ENCODE measurements around the gene SNRNP70.
A peak's percentile ranks its signal among the peaks of the same experiment; 100 is the strongest.
"Not testable (repeated sequence)": the region's sequence is repeated elsewhere in the genome, so short reads cannot be mapped to it uniquely, and the experiment has no call there.

SNRNP70 gene, protein sequence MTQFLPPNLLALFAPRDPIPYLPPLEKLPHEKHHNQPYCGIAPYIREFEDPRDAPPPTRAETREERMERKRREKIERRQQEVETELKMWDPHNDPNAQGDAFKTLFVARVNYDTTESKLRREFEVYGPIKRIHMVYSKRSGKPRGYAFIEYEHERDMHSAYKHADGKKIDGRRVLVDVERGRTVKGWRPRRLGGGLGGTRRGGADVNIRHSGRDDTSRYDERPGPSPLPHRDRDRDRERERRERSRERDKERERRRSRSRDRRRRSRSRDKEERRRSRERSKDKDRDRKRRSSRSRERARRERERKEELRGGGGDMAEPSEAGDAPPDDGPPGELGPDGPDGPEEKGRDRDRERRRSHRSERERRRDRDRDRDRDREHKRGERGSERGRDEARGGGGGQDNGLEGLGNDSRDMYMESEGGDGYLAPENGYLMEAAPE

DNA sequence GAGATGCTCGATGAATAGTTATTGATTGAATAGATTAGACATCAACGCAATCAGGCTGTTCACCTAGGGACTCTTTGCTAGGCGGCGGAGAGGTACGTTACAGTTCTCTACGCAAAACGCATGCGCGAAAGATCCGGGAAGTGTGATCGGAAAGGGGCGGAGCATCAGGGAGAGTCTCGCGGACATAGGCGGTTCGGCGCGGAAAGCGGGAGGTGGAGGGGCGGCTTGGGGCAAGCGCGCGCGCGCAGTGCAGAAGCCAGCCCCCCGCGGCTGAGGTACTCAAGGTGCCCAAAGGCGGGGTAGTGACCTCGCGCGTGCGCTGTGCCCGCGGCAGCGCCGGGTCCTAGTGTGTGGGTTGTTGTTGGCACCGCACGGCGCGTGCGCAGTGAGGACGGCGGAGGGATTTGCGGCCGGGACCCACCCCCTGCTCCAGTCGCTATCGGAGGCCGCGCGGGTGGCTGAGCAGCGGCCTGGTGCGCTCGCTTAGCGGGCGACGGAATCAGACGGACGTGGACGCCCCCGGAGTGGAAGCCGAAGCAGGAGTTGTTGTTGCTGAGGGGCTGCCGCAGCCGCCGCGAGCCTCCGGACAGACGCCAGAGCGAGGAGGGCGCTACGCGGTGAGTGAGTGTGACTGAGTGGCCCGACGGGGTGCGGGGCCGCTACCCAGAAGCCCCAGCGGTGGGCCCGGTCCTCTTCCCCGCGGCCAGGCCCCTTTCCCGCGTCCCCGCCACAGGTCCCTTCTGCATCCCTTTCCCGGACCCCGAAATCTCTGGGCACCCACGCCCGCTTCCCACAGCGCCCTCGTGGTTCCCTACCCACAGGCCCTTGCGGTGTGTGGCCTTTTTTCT lies at the start of gene SNRNP70:
Gene SNRNP70, plus strand, starts transcription at position 432 of the 848 bp plus-strand sequence. CDS start 964 bp downstream, outside the sequence.
- peak within 1 kb of the TSS; percentile 84 for H3K27ac ChIP-seq
- ChIA-PET POLR2A (ENCODE audit: low non-redundant PET) (no interaction called here), CTCF (no interaction called here)
- peak; percentile 100 for DNase-seq (ENCODE audit: low spot score)
- TF ChIP-seq, protein P1, sequence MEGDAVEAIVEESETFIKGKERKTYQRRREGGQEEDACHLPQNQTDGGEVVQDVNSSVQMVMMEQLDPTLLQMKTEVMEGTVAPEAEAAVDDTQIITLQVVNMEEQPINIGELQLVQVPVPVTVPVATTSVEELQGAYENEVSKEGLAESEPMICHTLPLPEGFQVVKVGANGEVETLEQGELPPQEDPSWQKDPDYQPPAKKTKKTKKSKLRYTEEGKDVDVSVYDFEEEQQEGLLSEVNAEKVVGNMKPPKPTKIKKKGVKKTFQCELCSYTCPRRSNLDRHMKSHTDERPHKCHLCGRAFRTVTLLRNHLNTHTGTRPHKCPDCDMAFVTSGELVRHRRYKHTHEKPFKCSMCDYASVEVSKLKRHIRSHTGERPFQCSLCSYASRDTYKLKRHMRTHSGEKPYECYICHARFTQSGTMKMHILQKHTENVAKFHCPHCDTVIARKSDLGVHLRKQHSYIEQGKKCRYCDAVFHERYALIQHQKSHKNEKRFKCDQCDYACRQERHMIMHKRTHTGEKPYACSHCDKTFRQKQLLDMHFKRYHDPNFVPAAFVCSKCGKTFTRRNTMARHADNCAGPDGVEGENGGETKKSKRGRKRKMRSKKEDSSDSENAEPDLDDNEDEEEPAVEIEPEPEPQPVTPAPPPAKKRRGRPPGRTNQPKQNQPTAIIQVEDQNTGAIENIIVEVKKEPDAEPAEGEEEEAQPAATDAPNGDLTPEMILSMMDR (conservative IDR thresholded peaks at IDR 0.05; ENCODE audit: low read depth): no peak

DNA sequence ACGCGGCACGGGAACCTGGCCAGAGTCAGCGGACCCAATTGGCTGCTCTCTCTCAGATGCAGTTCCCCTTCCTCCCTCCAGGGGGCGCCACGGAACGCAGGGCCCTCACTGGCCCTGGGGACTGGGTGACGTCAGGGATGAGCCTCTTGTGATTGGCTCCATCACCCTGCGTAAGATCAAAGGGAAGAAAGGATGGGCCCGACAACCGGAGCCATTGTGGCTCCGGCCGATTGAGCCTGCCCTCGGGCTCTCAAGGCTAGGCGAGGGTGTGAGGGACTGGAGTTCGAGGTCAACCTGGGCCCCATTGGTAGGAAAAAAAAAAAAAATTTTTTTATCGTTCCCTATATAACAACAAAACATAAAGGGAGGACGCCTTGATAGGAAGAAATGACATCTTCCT lies 48.4 kb upstream of the SNRNP70 start, which contains the start of gene CGB1:
Gene CGB1, minus strand, starts transcription at position 81 of the 400 bp plus-strand sequence. CDS start 184 bp downstream, outside the sequence.
- DNase-seq (ENCODE audit: low spot score); H3K27ac ChIP-seq; CTCF ChIA-PET; POLR2A ChIA-PET (ENCODE audit: low non-redundant PET): not testable (repeated sequence)
- TF ChIP-seq, protein P1 (conservative IDR thresholded peaks at IDR 0.05; ENCODE audit: low read depth): peak; percentile 52

DNA sequence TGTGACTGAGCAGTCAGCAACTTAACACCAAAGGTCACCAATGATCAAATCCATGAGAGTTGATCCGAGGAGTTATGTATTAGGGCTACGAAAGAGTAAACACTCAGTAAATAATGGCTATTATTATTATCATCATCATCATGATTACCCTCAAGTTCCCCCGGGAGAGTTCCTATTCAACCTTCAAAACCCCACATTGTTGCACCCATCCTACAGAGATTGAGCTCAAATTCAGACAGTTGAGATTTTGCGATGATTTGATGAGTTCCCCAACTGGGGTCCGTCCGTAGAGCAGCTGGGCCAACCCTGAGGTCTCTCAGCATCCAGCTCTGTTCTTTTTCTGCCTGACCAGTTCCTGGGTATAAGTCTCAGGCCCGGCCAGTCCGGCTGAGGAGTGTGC lies 47.1 kb upstream of the SNRNP70 start:
- CTCF ChIA-PET; DNase-seq (ENCODE audit: low spot score); POLR2A ChIA-PET (ENCODE audit: low non-redundant PET): not testable (repeated sequence)
- peak overlapping the region; percentile 37; the same call in 1 of the 2 replicates for H3K27ac ChIP-seq

DNA sequence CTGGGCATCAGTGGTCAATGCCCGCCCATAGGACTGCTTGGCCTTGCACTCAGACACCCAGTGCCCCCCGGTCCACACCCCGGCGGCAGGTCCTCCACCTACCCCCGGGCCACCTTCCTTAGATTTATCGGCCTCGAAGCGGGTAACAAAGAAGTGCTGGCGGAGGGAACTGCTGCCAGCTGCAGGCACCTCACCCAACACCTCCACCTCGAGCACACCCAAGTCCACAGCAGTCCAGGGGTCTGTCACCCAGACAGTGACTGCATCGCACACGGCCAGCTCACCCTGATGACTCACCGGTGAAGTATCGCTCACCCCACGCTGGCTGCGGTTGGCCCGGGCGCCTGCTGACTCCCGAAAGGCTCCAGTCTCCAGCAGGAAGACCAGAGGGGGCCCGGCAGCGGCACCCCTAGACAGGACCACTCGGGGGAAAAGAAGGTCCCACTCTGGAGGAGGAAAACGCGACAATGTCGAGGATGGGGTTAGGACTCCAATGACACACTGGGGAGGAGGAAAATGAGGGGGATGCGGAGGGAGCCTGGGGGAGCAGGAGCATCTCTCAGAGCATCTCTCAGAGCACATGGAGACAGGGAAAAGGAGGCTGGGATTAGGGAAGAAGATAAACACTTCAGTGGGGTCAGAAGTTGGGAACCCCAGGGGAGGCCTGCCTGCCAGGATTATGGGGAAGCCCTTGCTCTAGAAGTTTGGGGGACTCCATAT lies 46.5 kb upstream of the SNRNP70 start:
- DNase-seq (ENCODE audit: low spot score); CTCF ChIA-PET; POLR2A ChIA-PET (ENCODE audit: low non-redundant PET): not testable (repeated sequence)
- H3K27ac ChIP-seq: peak overlapping the region; percentile 37; the same call in 1 of the 2 replicates

GRCh38 chr19:49039736-49040135 lies 45.5 kb upstream of the SNRNP70 start:
- POLR2A ChIA-PET (ENCODE audit: low non-redundant PET); DNase-seq (ENCODE audit: low spot score); H3K27ac ChIP-seq; CTCF ChIA-PET: not testable (repeated sequence)

GRCh38 chr19:49042177-49042576 lies 43.1 kb upstream of the SNRNP70 start:
- DNase-seq (ENCODE audit: low spot score): no peak
- CTCF ChIA-PET: no interaction called here
- TF ChIP-seq, protein P1 (conservative IDR thresholded peaks at IDR 0.05; ENCODE audit: low read depth): no peak
- POLR2A ChIA-PET (ENCODE audit: low non-redundant PET): no interaction called here
- H3K27ac ChIP-seq: no peak overlapping the region

- CTCF ChIA-PET: not testable (repeated sequence)
These were observed 42.6 kb upstream of the SNRNP70 start for GRCh38 chr19:49042666-49043065.

DNA sequence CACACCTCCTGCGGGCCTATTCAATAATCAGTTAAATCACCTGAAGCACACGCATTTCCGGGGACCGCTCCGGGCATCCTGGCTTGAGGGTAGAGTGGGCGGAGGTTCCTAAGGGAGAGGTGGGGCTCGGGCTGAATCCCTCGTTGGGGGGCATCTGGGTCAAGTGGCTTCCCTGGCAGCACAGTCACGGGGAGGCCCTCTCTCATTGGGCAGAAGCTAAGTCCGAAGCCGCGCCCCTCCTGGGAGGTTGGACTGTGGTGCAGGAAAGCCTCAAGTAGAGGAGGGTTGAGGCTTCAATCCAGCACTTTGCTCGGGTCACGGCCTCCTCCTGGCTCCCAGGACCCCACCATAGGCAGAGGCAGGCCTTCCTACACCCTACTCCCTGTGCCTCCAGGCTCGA lies 41.7 kb upstream of the SNRNP70 start, which contains the start of gene CGB5:
Gene CGB5, plus strand, starts transcription at position 301 of the 400 bp plus-strand sequence. CDS start 362 bp downstream, outside the sequence.
- CTCF ChIA-PET; H3K27ac ChIP-seq; POLR2A ChIA-PET (ENCODE audit: low non-redundant PET); DNase-seq (ENCODE audit: low spot score): not testable (repeated sequence)

More at GRCh38 chr19:49042666-49043065, 42.6 kb upstream of the SNRNP70 start:
- DNase-seq (ENCODE audit: low spot score); POLR2A ChIA-PET (ENCODE audit: low non-redundant PET); H3K27ac ChIP-seq: not testable (repeated sequence)

GRCh38 chr19:49049011-49049410 lies 36.2 kb upstream of the SNRNP70 start, which contains the start of gene CGB8:
Gene CGB8 (minus strand): TSS chr19:49049111. CDS start chr19:49048739, 372 bp downstream.
- peak within 1 kb of the TSS; percentile 71 for H3K27ac ChIP-seq
- CTCF ChIA-PET; POLR2A ChIA-PET (ENCODE audit: low non-redundant PET); DNase-seq (ENCODE audit: low spot score): not testable (repeated sequence)

DNA sequence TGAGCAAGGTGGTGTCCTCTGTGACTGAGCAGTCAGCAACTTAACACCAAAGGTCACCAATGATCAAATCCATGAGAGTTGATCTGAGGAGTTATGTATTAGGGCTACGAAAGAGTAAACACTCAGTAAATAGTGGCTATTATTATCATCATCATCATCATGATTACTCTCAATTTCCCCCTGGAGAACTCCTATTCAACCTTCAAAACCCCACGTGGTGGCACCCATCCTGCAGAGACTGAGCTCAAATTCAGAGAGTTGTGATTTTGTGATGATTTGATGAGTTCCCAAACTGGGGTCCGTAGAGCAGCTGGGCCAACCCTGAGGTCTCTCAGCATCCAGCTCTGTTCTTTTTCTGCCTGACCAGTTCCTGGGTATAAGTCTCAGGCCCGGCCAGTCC lies 35.4 kb upstream of the SNRNP70 start:
- POLR2A ChIA-PET (ENCODE audit: low non-redundant PET); DNase-seq (ENCODE audit: low spot score); CTCF ChIA-PET: not testable (repeated sequence)
- peak overlapping the region; percentile 71 for H3K27ac ChIP-seq

- CTCF ChIA-PET; POLR2A ChIA-PET (ENCODE audit: low non-redundant PET): not testable (repeated sequence)
- DNase-seq (ENCODE audit: low spot score): peak; percentile 77
- peak overlapping the region; percentile 71 for H3K27ac ChIP-seq
These were observed 34.7 kb upstream of the SNRNP70 start for GRCh38 chr19:49050376-49051033.
